SK-N-SH (cell line): ENCODE results near the gene ABCC10.

Experiments
- CHD2 ChIP-seq: fragments of 150-350 bp; IDR thresholded peaks from 2 replicates; pipeline ENCODE4 v1.6.1; 2018; ENCODE audit warnings: low read length; ENCODE audit not compliant: partially characterized antibody
- CTCF ChIP-seq: fragments of 200-600 bp; sonication (generic); IDR thresholded peaks from 2 replicates; pipeline ENCODE4 v1.6.1; 2017; ENCODE audit warnings: antibody characterized with exemption, mild to moderate bottlenecking, moderate library complexity
- MAX ChIP-seq: IDR thresholded peaks from 2 replicates; pipeline ENCODE4 v1.4.0; 2012; ENCODE audit warnings: low read depth
- POLR2AphosphoS5 ChIP-seq: IDR thresholded peaks from 2 replicates; pipeline ENCODE4 v1.6.1; 2012; ENCODE audit warnings: low read depth, low read length
- RAD21 ChIP-seq: IDR thresholded peaks from 2 replicates; pipeline ENCODE4 v1.6.1; 2012; ENCODE audit warnings: mild to moderate bottlenecking, low read length

DNA sequence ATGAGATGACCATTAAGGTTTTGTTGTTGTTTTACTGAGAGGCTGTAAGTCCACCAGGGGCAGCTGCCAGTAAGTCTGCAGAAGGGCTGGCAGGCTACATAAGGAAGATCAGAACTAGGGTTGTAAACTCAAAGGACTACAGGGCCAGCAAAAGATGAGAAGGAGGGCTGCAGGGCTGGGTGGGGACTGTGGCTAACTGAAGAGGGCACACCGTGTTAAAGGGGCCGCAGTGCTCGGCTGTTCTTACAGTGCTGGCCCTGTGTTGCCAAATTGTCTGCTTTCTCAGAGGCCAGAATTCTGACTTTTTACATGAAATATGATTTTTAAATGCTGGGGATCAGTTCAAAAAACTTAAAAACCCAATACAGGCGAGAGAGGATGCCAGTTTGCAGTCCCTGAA is 32.4 kb upstream of the ABCC10 start:
- TF ChIP-seq CHD2: no peak
- no peak for TF ChIP-seq CTCF
- TF ChIP-seq MAX: no peak
- no peak for TF ChIP-seq POLR2AphosphoS5
- no peak for TF ChIP-seq RAD21
